GM12865 (cell line): ENCODE measurements around the gene ZNF608.

Experiments
- DNase-seq: peaks from one replicate; pipeline ENCODE4 v3.0.0; 2010; ENCODE audit warnings: low read depth
- H3K4me3 ChIP-seq: 2 replicates; pipeline ENCODE4 v1.5.1; 2011; ENCODE audit warnings: mild to moderate bottlenecking, low read depth, low read length, control low read depth
- CTCF ChIP-seq: IDR thresholded peaks from 2 replicates; pipeline ENCODE4 v1.5.1; 2011; ENCODE audit warnings: low read length, control low read depth, low read depth, inconsistent platforms; ENCODE audit not compliant: insufficient read depth; ENCODE audit errors: missing control alignments

ZNF608 gene

GRCh38 chr5:124705577-124705976 lies 40.9 kb downstream of the ZNF608 start:
- peak; percentile 39 for DNase-seq
- H3K4me3 ChIP-seq: peak overlapping the region; percentile 0
- no peak for TF ChIP-seq CTCF

GRCh38 chr5:124704594-124705284 lies 41.7 kb downstream of the ZNF608 start:
- DNase-seq: peak; percentile 83
- no peak for TF ChIP-seq CTCF
- peak overlapping the region; percentile 0 for H3K4me3 ChIP-seq

GRCh38 chr5:124703995-124704394 lies 42.4 kb downstream of the ZNF608 start:
- no peak for TF ChIP-seq CTCF
- DNase-seq: peak; percentile 48
- no peak overlapping the region for H3K4me3 ChIP-seq

GRCh38 chr5:124702525-124702924 lies 43.9 kb downstream of the ZNF608 start:
- no peak for TF ChIP-seq CTCF
- H3K4me3 ChIP-seq: no peak overlapping the region
- peak; percentile 58 for DNase-seq

GRCh38 chr5:124701873-124702425 lies 44.5 kb downstream of the ZNF608 start:
- no peak overlapping the region for H3K4me3 ChIP-seq
- DNase-seq: peak; percentile 39
- no peak for TF ChIP-seq CTCF

- H3K4me3 ChIP-seq: no peak overlapping the region
- no peak for TF ChIP-seq CTCF
- DNase-seq: no peak
Observed at GRCh38 chr5:124701016-124701415, 45.4 kb downstream of the ZNF608 start.

- no peak for TF ChIP-seq CTCF
- H3K4me3 ChIP-seq: no peak overlapping the region
- DNase-seq: no peak
Observed at GRCh38 chr5:124700333-124700732, 46.1 kb downstream of the ZNF608 start.
